A549 (cell line): Measurements from ENCODE around the gene ZGLP1. TPM values are rescaled to one million over a fixed set of nuclear protein-coding genes. Genes with fewer than 3 reads are reported as not detected.

Experiments used
- ATAC-seq, 2 experiments: fragments of 200-7000 bp in 1 of 2; fragments of >200 bp in 1 of 2; cut with Nextera tagmentation in 1 of 2; cut with Tn5 transposase in 1 of 2; 3 replicates each; pipeline versions ENCODE4 v1.8.0 to v1.9.1; 2018 to 2020; ENCODE audit warnings: mild to moderate bottlenecking in 1 of 2, moderate library complexity in 1 of 2
- CTCF ChIA-PET: fragments of 300-600 bp; sonication (Branson Sonifier 250); formaldehyde crosslinking; extraction: SDS; loops from one replicate; lab custom pipeline; 2021; ENCODE audit warnings: antibody characterized with exemption, inconsistent platforms; lab: Yijun Ruan, JAX
- POLR2A ChIA-PET: fragments of 350-600 bp; formaldehyde crosslinking; extraction: SDS; loops from one replicate; lab custom pipeline; 2021; ENCODE audit warnings: antibody characterized with exemption, inconsistent platforms; lab: Yijun Ruan, JAX
- DNase-seq, 2 experiments: peaks; one replicate each; pipeline versions ENCODE4 v3.0.0 to v3.0.0-alpha.2; 2011 to 2016; ENCODE audit warnings: low read depth in 1 of 2, low spot score in 1 of 2
- FAIRE-seq: peaks from 2 replicates; lab custom pipeline; 2011; peaks lifted over from hg19 to GRCh38; lab: Jason Lieb, UNC
- H3K27ac ChIP-seq, 2 experiments: fragments of >200 bp; sonication (Bioruptor Twin); formaldehyde crosslinking; 3 replicates each; pipeline ENCODE4 v1.5.1; 2016 to 2017
- H3K4me1 ChIP-seq: fragments of >200 bp; sonication (Bioruptor Twin); formaldehyde crosslinking; 3 replicates; pipeline ENCODE4 v1.6.1; 2016
- H3K4me2 ChIP-seq: fragments of >200 bp; sonication (Bioruptor Twin); formaldehyde crosslinking; 3 replicates; pipeline ENCODE4 v1.6.1; 2016
- H3K4me3 ChIP-seq: fragments of >200 bp; sonication (Bioruptor Twin); formaldehyde crosslinking; 3 replicates; pipeline ENCODE4 v1.5.1; 2016
- H3K9me3 ChIP-seq: fragments of >200 bp; sonication (Bioruptor Twin); formaldehyde crosslinking; 3 replicates; pipeline ENCODE4 v1.6.1; 2016
- BHLHE40 ChIP-seq: IDR thresholded peaks from 2 replicates; pipeline ENCODE4 v1.6.1; 2012; ENCODE audit warnings: low read depth, low read length, inconsistent platforms
- CTCF ChIP-seq: fragments of >200 bp; sonication (Bioruptor Twin); formaldehyde crosslinking; IDR thresholded peaks from 3 replicates; pipeline ENCODE4 v1.5.1; 2016
- EHF ChIP-seq: fragments of 250-450 bp; sonication (Bioruptor Pico); IDR thresholded peaks from 2 replicates; pipeline ENCODE4 v1.5.0; 2020; ENCODE audit warnings: mild to moderate bottlenecking
- EHMT2 ChIP-seq: fragments of 200-600 bp; sonication (generic); IDR thresholded peaks from 2 replicates; pipeline ENCODE4 v1.6.1; 2016; ENCODE audit warnings: antibody characterized with exemption, low read depth, mild to moderate bottlenecking, moderate library complexity
- EP300 ChIP-seq, 2 experiments: fragments of >200 bp; sonication (Bioruptor Twin); formaldehyde crosslinking; IDR thresholded peaks; 2 replicates in 1 of 2; 3 replicates in 1 of 2; pipeline ENCODE4 v1.6.1; 2016 to 2017
- FOSB ChIP-seq: fragments of 250-450 bp; sonication (Bioruptor Pico); IDR thresholded peaks from 2 replicates; pipeline ENCODE4 v1.5.0; 2020; ENCODE audit warnings: mild to moderate bottlenecking, moderate library complexity
- FOXS1 ChIP-seq: fragments of 250-450 bp; sonication (Bioruptor Pico); IDR thresholded peaks from 2 replicates; pipeline ENCODE4 v1.5.0; 2020; ENCODE audit warnings: mild to moderate bottlenecking, moderate library complexity
- GATA3 ChIP-seq: IDR thresholded peaks from 2 replicates; pipeline ENCODE4 v1.6.1; 2012; ENCODE audit warnings: borderline replicate concordance
- HMGXB4 ChIP-seq: fragments of 250-450 bp; sonication (Bioruptor Pico); IDR thresholded peaks from 2 replicates; pipeline ENCODE4 v1.5.0; 2021; ENCODE audit warnings: mild to moderate bottlenecking, moderate library complexity, borderline replicate concordance
- HOXA7 ChIP-seq: fragments of 250-450 bp; sonication (Bioruptor Pico); IDR thresholded peaks from 2 replicates; pipeline ENCODE4 v1.5.0; 2020; ENCODE audit warnings: mild to moderate bottlenecking, moderate library complexity
- HOXB13 ChIP-seq: fragments of 250-450 bp; sonication (Bioruptor Pico); IDR thresholded peaks from 2 replicates; pipeline ENCODE4 v1.5.0; 2020; ENCODE audit warnings: low read depth, mild to moderate bottlenecking, moderate library complexity
- MAFK ChIP-seq: fragments of 450-650 bp; IDR thresholded peaks from 2 replicates; pipeline ENCODE4 v1.6.1; 2014; ENCODE audit not compliant: partially characterized antibody
- NFE2L2 ChIP-seq: fragments of 150-350 bp; conservative IDR thresholded peaks from 2 replicates; pipeline ENCODE4 v1.6.1; 2014; ENCODE audit warnings: low read length
- NR3C1 ChIP-seq: fragments of >200 bp; sonication (Bioruptor Twin); formaldehyde crosslinking; IDR thresholded peaks from 3 replicates; pipeline ENCODE4 v1.6.1; 2017
- POLR2AphosphoS2 ChIP-seq: conservative IDR thresholded peaks from 2 replicates; pipeline ENCODE4 v1.6.1; 2012; ENCODE audit warnings: low read length, improper control_type of control experiment, inconsistent platforms
- ZFP36 ChIP-seq: fragments of 450-650 bp; IDR thresholded peaks from 2 replicates; pipeline ENCODE4 v1.6.1; 2014; ENCODE audit warnings: borderline replicate concordance; ENCODE audit not compliant: partially characterized antibody
- ZNF302 ChIP-seq: fragments of 250-450 bp; sonication (Bioruptor Pico); IDR thresholded peaks from 2 replicates; pipeline ENCODE4 v1.9.0; 2021; ENCODE audit warnings: inconsistent platforms, mild to moderate bottlenecking, moderate library complexity
- WGBS: methylation state at CpG from one replicate; pipeline ENCODE4 v1.1.6; 2017; ENCODE audit errors: missing lambda C conversion rate; 5-methylcytosine and 5-hydroxymethylcytosine counted together
- polyA plus RNA-seq, 4 experiments: library from polyadenylated mRNA; depleted of rRNA in 3 of 4; stranded (reverse); fragments of >200 nt; fragmentation: RNase III in 1 of 4; extraction: RNeasy Plus Mini Kit Qiagen cat#74134 plus additional on column Dnase treatment in 1 of 4; gene quantifications; 2 replicates in 3 of 4; 3 replicates in 1 of 4; pipeline ENCODE4 v1.2.3, GENCODE V29; 2011 to 2017
- TF ChIP-seq, protein P1 (sequence below): fragments of >200 bp; sonication (Bioruptor Twin); formaldehyde crosslinking; IDR thresholded peaks from 3 replicates; pipeline ENCODE4 v1.6.1; 2016
- TF ChIP-seq, protein P2 (sequence below): fragments of 200-600 bp; sonication (generic); IDR thresholded peaks from 2 replicates; pipeline ENCODE4 v1.6.1; 2016; ENCODE audit warnings: antibody characterized with exemption, mild to moderate bottlenecking, moderate library complexity
- TF ChIP-seq, protein P3 (sequence below): IDR thresholded peaks from 2 replicates; pipeline ENCODE4 v1.6.1; 2012
- TF ChIP-seq, protein P4 (sequence below): fragments of 150-350 bp; IDR thresholded peaks from 2 replicates; pipeline ENCODE4 v1.6.1; 2014; ENCODE audit warnings: low read depth, mild to moderate bottlenecking, low read length

The ZGLP1 gene
- polyA plus RNA-seq, 2 of the 4 experiments (the other 2 are of a cell fraction), result 0.84 to 1.9 TPM

- H3K4me2 ChIP-seq, result no peak overlapping the region
- TF ChIP-seq HOXA7 (no peak), NR3C1 (no peak), BHLHE40 (no peak), FOXS1 (CRISPR knock-in tag) (no peak), ZNF302 (CRISPR knock-in tag) (no peak), CTCF (no peak), EHMT2 (no peak), ZFP36 (no peak), EP300 (IDR thresholded peaks at IDR 0.05) (no peak), HOXB13 (CRISPR knock-in tag) (no peak)
- TF ChIP-seq, protein P1, sequence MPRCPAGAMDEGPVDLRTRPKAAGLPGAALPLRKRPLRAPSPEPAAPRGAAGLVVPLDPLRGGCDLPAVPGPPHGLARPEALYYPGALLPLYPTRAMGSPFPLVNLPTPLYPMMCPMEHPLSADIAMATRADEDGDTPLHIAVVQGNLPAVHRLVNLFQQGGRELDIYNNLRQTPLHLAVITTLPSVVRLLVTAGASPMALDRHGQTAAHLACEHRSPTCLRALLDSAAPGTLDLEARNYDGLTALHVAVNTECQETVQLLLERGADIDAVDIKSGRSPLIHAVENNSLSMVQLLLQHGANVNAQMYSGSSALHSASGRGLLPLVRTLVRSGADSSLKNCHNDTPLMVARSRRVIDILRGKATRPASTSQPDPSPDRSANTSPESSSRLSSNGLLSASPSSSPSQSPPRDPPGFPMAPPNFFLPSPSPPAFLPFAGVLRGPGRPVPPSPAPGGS, result no peak
- TF ChIP-seq, protein P2, sequence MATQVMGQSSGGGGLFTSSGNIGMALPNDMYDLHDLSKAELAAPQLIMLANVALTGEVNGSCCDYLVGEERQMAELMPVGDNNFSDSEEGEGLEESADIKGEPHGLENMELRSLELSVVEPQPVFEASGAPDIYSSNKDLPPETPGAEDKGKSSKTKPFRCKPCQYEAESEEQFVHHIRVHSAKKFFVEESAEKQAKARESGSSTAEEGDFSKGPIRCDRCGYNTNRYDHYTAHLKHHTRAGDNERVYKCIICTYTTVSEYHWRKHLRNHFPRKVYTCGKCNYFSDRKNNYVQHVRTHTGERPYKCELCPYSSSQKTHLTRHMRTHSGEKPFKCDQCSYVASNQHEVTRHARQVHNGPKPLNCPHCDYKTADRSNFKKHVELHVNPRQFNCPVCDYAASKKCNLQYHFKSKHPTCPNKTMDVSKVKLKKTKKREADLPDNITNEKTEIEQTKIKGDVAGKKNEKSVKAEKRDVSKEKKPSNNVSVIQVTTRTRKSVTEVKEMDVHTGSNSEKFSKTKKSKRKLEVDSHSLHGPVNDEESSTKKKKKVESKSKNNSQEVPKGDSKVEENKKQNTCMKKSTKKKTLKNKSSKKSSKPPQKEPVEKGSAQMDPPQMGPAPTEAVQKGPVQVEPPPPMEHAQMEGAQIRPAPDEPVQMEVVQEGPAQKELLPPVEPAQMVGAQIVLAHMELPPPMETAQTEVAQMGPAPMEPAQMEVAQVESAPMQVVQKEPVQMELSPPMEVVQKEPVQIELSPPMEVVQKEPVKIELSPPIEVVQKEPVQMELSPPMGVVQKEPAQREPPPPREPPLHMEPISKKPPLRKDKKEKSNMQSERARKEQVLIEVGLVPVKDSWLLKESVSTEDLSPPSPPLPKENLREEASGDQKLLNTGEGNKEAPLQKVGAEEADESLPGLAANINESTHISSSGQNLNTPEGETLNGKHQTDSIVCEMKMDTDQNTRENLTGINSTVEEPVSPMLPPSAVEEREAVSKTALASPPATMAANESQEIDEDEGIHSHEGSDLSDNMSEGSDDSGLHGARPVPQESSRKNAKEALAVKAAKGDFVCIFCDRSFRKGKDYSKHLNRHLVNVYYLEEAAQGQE, result no peak
- TF ChIP-seq, protein P3, sequence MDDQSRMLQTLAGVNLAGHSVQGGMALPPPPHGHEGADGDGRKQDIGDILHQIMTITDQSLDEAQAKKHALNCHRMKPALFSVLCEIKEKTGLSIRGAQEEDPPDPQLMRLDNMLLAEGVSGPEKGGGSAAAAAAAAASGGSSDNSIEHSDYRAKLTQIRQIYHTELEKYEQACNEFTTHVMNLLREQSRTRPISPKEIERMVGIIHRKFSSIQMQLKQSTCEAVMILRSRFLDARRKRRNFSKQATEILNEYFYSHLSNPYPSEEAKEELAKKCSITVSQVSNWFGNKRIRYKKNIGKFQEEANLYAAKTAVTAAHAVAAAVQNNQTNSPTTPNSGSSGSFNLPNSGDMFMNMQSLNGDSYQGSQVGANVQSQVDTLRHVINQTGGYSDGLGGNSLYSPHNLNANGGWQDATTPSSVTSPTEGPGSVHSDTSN, result no peak
- FAIRE-seq (no peak), ATAC-seq (no peak), DNase-seq (no peak)
- POLR2A ChIA-PET, result no interaction called here
- no peak overlapping the region for H3K4me3 ChIP-seq
- H3K9me3 ChIP-seq, result no peaks in the 10 kb centered on the region
- WGBS, result 100% methylated on average over 6 of the region's 13 CpGs
- no peak overlapping the region for H3K27ac ChIP-seq
- CTCF ChIA-PET, result interaction anchor here (1.0 to 2.5 kb wide), 4 partner anchors 15 to 106 kb away, joined by 3 to 10 read pairs (median 4); no protein-coding TSS in a partner anchor
- peaks cover 8% of the 10 kb centered on the region; the same call in 1 of the 3 replicates for H3K4me1 ChIP-seq
Measured at GRCh38 chr19:10284960-10285278, 24.7 kb downstream of the ZGLP1 start.

GRCh38 chr19:10284065-10284959 is 25.3 kb downstream of the ZGLP1 start:
- ChIA-PET POLR2A (no interaction called here), CTCF (interaction anchor here (1.0 to 4.5 kb wide), 4 partner anchors 14 to 134 kb away, joined by 3 to 15 read pairs (median 4); partner anchors contain the start of gene ICAM1)
- DNase-seq (no peak), FAIRE-seq (no peak), ATAC-seq (no peak)
- Histone ChIP-seq H3K4me1 (peaks cover 8% of the 10 kb centered on the region; the same call in 1 of the 3 replicates), H3K4me2 (no peak overlapping the region), H3K9me3 (no peaks in the 10 kb centered on the region), H3K4me3 (no peak overlapping the region), H3K27ac (no peak overlapping the region)
- 91% methylated on average over 23 of the region's 34 CpGs for WGBS
- TF ChIP-seq FOSB (CRISPR knock-in tag) (no peak), EHF (CRISPR knock-in tag) (no peak), ZNF302 (CRISPR knock-in tag) (no peak), NFE2L2 (no peak), POLR2AphosphoS2 (no peak), HMGXB4 (CRISPR knock-in tag) (no peak), HOXA7 (no peak), HOXB13 (CRISPR knock-in tag) (no peak), MAFK (no peak), GATA3 (no peak), FOXS1 (CRISPR knock-in tag) (no peak)
- TF ChIP-seq, protein P1, result no peak
- TF ChIP-seq, protein P4, sequence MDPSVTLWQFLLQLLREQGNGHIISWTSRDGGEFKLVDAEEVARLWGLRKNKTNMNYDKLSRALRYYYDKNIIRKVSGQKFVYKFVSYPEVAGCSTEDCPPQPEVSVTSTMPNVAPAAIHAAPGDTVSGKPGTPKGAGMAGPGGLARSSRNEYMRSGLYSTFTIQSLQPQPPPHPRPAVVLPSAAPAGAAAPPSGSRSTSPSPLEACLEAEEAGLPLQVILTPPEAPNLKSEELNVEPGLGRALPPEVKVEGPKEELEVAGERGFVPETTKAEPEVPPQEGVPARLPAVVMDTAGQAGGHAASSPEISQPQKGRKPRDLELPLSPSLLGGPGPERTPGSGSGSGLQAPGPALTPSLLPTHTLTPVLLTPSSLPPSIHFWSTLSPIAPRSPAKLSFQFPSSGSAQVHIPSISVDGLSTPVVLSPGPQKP, result no peak
